ENCODE data around the gene KLF14. TPM values are rescaled to one million over a fixed set of nuclear protein-coding genes. Genes with fewer than 3 reads are reported as not detected.

KLF14 gene
- total RNA-seq, 1 donor from 2014 or later = not detected

DNA sequence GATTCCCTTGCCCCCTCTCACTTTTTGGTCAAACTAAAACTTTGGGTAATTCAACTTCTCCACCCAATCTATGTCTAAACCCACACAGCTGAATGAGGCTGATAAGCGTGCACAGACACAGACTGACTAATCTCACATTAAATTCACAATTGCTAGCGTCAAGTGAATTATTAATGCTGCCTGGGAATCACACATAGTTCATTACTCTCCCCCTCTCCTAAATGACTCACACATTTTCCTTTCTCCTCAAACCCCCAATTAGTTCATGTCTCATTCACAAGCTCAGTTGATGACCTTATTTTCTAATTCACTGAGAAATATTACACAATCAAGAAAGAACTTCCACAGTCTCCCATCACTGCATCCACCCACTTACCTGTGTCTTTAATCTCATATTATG is 14.5 kb downstream of the KLF14 start:
- no peaks in the 10 kb centered on the region for H3K27me3 ChIP-seq
- Mint-ChIP-seq H3K27me3 (ENCODE audit: insufficient read depth, low read depth) (no peaks in the 10 kb centered on the region), H3K36me3 (no peaks in the 10 kb centered on the region), H3K27ac (no peak overlapping the region), H3K4me3 (no peak overlapping the region), H3K4me1 (no peaks in the 10 kb centered on the region), H3K9me3 (no peaks in the 10 kb centered on the region)
- H4K20me1 ChIP-seq (ENCODE audit: low read depth) = no peaks in the 10 kb centered on the region
- H3K9me3 ChIP-seq (ENCODE audit: low read depth) = no peaks in the 10 kb centered on the region
- no peak overlapping the region for H3K4me2 ChIP-seq
- H3K27ac ChIP-seq = no peak overlapping the region
- H2AFZ ChIP-seq (replicated peaks) = no peak overlapping the region
- no peaks in the 10 kb centered on the region for H3K4me1 ChIP-seq
- no peak for DNase-seq (ENCODE audit: low spot score)
- no peak overlapping the region for H3K9ac ChIP-seq
- H3F3A ChIP-seq (ENCODE audit: low read depth) = no peaks in the 10 kb centered on the region
- no peak overlapping the region for H3K4me3 ChIP-seq
- TF ChIP-seq, protein P1, sequence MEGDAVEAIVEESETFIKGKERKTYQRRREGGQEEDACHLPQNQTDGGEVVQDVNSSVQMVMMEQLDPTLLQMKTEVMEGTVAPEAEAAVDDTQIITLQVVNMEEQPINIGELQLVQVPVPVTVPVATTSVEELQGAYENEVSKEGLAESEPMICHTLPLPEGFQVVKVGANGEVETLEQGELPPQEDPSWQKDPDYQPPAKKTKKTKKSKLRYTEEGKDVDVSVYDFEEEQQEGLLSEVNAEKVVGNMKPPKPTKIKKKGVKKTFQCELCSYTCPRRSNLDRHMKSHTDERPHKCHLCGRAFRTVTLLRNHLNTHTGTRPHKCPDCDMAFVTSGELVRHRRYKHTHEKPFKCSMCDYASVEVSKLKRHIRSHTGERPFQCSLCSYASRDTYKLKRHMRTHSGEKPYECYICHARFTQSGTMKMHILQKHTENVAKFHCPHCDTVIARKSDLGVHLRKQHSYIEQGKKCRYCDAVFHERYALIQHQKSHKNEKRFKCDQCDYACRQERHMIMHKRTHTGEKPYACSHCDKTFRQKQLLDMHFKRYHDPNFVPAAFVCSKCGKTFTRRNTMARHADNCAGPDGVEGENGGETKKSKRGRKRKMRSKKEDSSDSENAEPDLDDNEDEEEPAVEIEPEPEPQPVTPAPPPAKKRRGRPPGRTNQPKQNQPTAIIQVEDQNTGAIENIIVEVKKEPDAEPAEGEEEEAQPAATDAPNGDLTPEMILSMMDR (IDR thresholded peaks at IDR 0.05) = no peak
- TF ChIP-seq EZH2phosphoT487 (IDR thresholded peaks at IDR 0.05) = no peak
- no peak for TF ChIP-seq EZH2 (IDR thresholded peaks at IDR 0.05)
- H3K79me2 ChIP-seq (ENCODE audit: low read depth) = no peaks in the 10 kb centered on the region
- H3K36me3 ChIP-seq = no peaks in the 10 kb centered on the region

DNA sequence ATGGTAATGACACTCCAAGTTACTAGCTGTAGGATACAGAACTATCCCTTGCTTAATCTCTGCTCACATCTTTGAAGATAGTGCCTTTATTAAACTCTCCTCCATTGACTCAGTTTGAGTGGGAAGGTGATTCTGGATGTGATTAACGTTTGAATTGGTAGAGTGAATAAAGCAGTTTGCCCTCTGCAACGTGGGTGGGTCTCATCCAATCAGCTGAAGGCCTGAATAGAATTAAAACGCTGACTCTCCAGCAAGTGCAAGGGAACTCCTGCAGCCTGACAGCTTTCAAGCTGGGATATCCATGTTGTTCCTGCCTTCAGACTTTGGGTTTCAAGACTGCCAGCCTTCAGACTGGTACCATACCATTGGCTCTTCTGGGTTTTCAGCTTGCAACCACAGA is 21.6 kb downstream of the KLF14 start:
- Histone ChIP-seq H3K9me3 (ENCODE audit: low read depth) (no peaks in the 10 kb centered on the region), H3K79me2 (ENCODE audit: low read depth) (no peaks in the 10 kb centered on the region), H3K27me3 (no peaks in the 10 kb centered on the region), H3K27ac (no peak overlapping the region), H3F3A (ENCODE audit: low read depth) (no peaks in the 10 kb centered on the region), H3K4me2 (no peak overlapping the region), H3K4me1 (no peaks in the 10 kb centered on the region), H2AFZ (replicated peaks) (no peak overlapping the region), H3K4me3 (no peak overlapping the region), H3K36me3 (no peaks in the 10 kb centered on the region), H3K9ac (no peak overlapping the region), H4K20me1 (ENCODE audit: low read depth) (no peaks in the 10 kb centered on the region)
- H3K9me3 Mint-ChIP-seq = no peaks in the 10 kb centered on the region
- DNase-seq (ENCODE audit: low spot score) = no peak
- H3K36me3 Mint-ChIP-seq = no peaks in the 10 kb centered on the region
- no peak overlapping the region for H3K27ac Mint-ChIP-seq
- H3K4me1 Mint-ChIP-seq = peaks cover 3% of the 10 kb centered on the region
- no peak overlapping the region for H3K4me3 Mint-ChIP-seq
- peaks cover 2% of the 10 kb centered on the region for H3K27me3 Mint-ChIP-seq (ENCODE audit: insufficient read depth, low read depth)
- no peak for TF ChIP-seq EZH2 (IDR thresholded peaks at IDR 0.05)
- TF ChIP-seq EZH2phosphoT487 (IDR thresholded peaks at IDR 0.05) = no peak
- TF ChIP-seq, protein P1 (IDR thresholded peaks at IDR 0.05) = no peak

DNA sequence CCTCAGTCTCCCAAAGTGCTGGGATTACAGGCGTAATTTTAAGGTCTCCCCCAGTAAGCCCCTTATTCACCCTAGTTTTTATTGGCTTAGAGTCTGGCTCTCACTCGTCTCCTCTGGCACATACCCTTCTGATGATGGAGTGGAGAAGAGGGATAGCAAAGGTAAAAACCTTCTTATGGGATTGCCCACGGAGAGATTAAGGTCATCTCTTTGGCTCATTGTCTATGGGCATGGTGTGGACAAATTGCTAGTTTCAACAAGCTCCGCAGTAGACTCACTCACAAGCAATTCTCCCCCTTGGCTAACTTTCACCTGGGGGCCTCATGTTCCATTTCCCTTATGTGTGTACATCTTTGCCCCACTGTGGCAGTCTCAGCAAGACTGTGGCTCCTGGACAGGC is 25.2 kb downstream of the KLF14 start:
- peaks cover 3% of the 10 kb centered on the region for H3K4me1 Mint-ChIP-seq

More for the DNA sequence above, 25.2 kb downstream of the KLF14 start:
- no peaks in the 10 kb centered on the region for H3K9me3 ChIP-seq (ENCODE audit: low read depth)
- H3K79me2 ChIP-seq (ENCODE audit: low read depth) = no peaks in the 10 kb centered on the region
- no peak overlapping the region for H3K4me3 ChIP-seq
- H2AFZ ChIP-seq (replicated peaks) = no peak overlapping the region
- H3K27me3 Mint-ChIP-seq (ENCODE audit: insufficient read depth, low read depth) = peaks cover 3% of the 10 kb centered on the region
- no peaks in the 10 kb centered on the region for H4K20me1 ChIP-seq (ENCODE audit: low read depth)
- H3K27ac ChIP-seq = no peak overlapping the region
- no peaks in the 10 kb centered on the region for H3K36me3 Mint-ChIP-seq
- H3F3A ChIP-seq (ENCODE audit: low read depth) = no peaks in the 10 kb centered on the region
- no peaks in the 10 kb centered on the region for H3K9me3 Mint-ChIP-seq
- no peak overlapping the region for H3K4me2 ChIP-seq
- no peaks in the 10 kb centered on the region for H3K27me3 ChIP-seq
- no peaks in the 10 kb centered on the region for H3K4me1 ChIP-seq
- no peak overlapping the region for H3K4me3 Mint-ChIP-seq
- no peak for DNase-seq (ENCODE audit: low spot score)
- H3K27ac Mint-ChIP-seq = no peak overlapping the region
- no peak overlapping the region for H3K9ac ChIP-seq
- no peaks in the 10 kb centered on the region for H3K36me3 ChIP-seq
- TF ChIP-seq, protein P1 (IDR thresholded peaks at IDR 0.05) = no peak
- TF ChIP-seq EZH2 (IDR thresholded peaks at IDR 0.05) (no peak), EZH2phosphoT487 (IDR thresholded peaks at IDR 0.05) (no peak)

Measured in neural progenitor cell (in vitro differentiated cells).